Fibroblast of upper back skin (primary cell): ENCODE measurements around the gene GRN.
A peak's percentile ranks its signal among the peaks of the same experiment; 100 is the strongest.
"Not testable (repeated sequence)": the region's sequence is repeated elsewhere in the genome, so short reads cannot be mapped to it uniquely, and the experiment has no call there.

Experiments
- DNase-seq: peaks from one replicate; pipeline ENCODE4 v3.0.0-alpha.2; 2013

Gene GRN

DNA sequence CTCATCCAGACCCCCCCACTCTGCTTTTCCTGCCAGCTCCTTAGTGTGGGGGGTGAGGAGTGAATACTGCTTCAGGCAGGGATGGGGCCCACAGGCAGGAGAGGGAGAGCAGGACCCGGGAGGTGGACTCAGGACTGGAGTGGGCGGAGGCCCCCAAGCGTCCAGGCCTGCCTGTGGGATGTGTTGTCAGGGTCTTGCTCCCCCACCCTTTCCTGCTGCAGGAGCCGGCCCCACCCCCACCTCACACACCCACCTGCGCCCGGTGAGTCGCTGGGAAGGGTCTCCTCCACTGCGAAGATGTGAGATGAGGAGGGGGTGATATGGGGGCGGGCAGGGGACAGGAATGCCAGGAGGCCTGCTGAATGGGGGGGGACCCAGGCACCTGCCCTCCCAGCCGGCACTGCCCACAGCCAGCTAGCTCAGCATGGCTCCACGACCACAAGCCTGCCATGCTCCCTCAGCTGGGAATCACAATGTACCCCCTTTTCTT is 17.4 kb downstream of the GRN start:
- DNase-seq, result no peak

DNA sequence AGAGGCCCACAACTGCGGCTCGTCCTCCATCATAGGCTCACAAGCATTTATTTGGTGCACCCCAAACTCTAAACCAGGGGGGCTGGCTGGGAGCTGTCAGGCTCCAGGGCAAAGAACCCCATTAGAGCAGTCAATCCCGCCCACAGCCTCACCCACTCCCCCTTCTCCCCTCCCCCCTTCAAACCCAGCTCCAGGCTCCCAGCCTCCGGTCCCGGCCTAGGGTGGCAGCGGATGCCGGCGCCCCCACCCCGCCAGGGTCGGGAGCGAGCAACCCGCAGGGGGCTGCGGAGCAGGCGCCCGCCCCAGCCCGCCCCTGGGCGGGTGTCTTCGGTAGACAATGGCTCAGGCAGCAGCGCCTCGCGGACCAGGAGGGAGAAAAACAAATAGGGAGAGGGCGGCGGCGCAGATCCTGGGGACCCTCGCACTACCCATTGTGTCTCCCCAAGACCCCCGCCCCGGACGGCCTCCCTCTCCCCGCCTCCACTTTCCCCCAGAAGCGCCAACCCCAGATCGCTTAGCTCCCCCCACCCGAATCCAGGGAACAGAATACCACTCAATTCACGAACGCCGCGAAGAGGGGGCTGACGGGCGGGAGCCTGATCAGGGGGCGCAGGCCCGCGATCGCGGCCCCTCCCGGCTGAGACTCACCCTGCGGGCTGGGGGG is 18.0 kb downstream of the GRN start:
- no peak for DNase-seq

DNA sequence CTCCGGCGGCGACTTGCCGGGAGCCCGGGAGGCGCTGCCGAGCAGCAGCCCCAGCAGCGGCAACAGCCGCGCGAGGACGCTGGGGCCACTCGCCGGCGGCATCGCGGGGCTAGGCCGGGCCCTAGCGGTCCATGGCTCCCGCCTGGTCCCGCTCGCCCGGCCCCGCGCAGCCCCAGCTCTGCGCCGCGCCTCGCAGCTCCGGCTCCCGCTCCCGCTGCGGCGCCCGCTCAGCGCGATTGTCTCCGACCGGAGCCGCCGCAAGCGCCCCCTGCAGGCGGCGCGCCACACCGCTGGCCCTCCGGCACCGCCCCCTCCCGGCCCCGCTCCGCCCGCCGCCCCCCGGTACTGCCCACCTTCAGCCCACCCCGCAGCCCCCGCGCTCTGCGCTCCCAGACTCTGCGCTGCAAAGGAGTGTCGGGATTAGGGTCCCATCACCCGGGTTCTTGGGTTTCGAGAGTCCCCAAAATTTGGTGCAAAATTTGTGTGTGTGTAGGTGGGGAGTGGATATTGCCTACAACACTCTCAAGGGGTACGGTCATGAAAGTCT is 18.6 kb downstream of the GRN start, which contains the start of gene FAM171A2:
Gene FAM171A2, minus strand, starts transcription at position 241 of the 547 bp plus-strand sequence. Its CDS starts 139 bp downstream, at position 102.
- peak; percentile 49 for DNase-seq

DNA sequence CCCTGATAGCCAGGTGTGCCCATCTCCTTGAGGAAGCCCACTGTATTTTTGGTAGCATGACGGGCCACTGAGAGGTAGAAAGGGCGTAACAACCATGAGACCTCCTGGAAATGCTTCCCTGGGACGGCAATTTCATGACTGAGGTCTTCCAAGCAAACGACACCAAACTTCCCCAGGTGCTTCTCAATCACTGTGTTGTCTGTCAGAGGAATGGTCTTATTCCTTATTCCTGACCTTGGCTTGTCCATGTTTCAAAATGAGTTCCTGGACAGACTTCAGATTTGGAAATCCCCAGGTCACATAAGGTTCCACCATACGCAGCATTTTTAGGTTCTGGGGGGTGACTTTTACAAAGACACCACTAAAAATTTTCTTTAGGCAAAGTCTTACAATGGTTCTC is 19.9 kb downstream of the GRN start:
- not testable (repeated sequence) for DNase-seq

DNA sequence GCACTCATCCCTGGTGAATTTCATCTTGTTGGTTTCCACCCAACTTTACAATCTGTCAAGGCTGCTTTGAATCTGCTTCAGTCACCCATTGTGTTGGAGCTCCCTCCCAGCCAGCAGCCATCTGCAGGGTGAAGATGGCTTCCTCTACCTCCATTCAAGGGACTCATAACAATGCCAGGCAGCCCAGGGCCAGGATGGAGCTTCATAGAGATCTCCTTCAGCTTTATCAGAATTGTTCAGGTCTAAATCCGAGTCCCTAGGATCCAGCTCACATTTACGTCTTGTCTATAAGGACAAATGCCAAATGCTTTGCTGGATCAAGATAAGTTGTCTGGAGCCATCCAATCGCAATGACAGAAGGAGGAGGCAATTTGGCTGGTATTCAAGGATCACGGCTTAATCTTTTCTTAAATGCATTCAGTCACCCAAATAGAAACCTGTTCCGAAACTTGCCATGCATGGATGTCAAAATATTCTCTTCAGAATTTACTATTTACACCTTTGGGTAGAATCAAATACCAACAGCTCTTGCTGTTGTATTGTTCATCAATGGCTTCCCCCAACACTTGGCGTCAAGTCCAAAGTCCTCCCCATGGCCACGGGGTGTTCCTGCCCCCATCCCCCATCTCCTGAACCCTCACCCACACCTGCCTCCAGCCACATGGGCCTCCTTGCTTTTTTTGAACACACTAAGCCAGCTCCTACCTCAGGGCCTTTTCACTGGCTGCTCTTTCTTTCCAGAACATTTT is 22.3 kb downstream of the GRN start:
- no peak for DNase-seq

DNA sequence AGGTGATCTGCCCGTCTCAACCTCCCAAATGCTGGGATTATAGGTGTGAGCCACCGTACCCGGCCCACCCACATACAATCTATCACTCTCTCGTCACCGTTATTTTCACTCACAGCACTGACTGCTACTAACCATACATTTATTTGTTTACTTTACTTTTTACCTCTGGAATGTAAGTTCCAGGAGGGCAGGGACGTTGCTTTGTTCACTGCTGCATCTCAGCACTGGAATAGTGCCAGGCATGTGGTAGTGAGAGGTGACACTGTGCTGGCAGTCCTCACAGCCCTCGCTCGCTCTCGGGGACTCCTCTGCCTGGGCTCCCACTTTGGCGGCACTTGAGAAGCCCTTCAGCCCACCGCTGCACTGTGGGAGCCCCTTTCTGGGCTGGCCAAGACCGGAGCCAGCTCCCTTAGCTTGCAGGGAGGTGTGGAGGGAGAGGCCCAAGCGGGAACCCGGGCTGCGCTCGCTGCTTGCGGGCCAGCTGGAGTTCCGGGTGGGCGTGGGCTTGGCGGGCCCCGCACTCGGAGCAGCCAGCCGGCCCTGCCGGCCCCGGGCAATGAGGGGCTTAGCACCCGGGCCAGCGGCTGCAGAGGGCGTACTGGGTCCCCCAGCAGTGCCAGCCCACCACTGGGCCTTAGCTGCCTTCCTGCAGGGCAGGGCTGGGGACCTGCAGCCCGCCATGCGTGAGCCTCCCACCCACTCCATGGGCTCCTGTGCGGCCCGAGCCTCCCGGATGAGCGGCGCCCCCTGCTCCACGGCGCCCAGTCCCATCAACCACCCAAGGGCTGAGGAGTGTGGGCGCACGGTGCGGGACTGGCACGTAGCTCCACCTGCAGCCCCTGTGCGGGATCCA is 23.5 kb downstream of the GRN start:
- DNase-seq, result not testable (repeated sequence)

DNA sequence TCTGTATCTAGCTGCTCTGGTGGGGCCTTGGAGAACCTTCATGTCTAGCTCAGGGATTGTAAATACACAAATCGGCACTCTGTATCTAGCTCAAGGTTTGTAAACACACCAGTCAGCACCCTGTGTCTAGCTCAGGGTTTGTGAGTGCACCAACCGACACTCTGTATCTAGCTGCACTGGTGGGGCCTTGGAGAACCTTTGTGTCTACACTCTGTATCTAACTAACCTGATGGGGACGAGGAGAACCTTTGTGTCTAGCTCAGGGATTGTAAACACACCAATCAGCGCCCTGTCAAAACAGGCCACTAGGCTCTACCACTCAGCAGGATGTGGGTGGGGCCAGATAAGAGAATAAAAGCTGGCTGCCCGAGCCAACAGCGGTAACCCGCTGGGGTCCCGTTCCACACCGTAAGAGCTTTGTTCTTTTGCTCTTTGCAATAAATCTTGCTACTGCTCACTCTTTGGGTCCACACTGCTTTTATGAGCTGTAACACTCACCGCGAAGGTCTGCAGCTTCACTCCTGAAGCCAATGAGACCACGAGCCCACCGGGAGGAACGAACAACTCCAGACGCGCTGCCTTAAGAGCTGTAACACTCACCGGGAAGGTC is 24.4 kb downstream of the GRN start:
- DNase-seq, result not testable (repeated sequence)

DNA sequence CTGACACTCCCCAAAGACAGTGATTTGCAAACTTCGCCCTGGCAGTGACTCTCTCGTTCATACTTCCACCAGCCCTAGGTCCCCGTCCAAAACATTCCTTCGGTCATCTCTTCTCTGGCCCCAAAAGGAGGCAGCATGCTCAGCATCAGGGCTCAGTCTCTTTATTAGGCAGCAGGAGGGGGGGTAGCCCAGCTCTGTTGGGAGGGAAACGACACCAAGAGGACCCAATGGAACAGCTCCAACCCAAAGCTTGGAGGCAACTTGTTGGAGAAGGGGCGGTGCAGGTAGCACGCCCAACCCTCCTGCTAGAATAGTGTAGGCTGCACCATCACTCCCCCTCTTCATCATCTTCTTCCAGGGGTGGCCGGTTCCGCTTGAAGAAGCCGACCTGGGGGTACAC is 26.9 kb downstream of the GRN start:
- no peak for DNase-seq

DNA sequence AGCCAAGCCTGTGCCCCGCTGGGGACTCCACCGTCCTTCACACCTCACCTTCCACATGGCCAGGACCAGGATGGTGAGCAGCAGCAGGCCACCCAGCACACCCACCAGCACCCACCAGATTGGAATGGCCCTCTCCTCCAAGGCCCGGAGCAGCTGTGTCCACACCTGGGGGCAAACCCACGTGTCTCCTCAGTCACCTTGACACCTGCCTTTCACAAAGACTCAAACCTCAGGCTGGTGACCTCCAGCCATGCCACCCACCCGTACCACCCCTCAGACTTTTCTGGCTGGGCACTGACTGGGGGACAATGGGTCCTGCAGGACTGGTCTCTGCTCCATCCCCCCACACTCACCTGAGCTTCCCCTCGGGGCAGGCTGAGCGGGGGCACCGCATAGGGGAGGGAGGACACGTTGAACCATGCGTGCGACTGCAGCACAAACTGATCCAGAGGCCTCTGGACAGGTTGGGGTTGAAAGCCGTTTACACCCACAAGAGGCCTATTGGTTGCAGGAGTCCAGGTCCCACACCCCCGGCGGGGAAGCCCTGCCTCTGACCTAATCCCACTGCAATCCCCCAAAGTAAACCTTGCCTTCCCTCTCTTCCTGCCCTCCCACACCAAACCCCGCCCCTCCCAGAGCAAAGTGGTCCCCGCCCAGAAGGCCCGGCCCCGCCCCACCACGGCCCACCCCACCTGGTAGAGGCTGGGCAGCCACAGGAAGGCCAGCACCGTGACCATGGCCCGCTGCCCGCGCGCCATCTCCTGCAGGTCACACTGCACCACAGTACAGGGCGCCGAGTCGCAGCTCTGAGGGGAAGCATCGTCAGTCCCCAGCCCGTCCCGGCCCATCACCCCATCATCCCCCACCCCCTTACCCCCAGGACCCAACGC is 29.4 kb downstream of the GRN start:
- DNase-seq, result no peak

DNA sequence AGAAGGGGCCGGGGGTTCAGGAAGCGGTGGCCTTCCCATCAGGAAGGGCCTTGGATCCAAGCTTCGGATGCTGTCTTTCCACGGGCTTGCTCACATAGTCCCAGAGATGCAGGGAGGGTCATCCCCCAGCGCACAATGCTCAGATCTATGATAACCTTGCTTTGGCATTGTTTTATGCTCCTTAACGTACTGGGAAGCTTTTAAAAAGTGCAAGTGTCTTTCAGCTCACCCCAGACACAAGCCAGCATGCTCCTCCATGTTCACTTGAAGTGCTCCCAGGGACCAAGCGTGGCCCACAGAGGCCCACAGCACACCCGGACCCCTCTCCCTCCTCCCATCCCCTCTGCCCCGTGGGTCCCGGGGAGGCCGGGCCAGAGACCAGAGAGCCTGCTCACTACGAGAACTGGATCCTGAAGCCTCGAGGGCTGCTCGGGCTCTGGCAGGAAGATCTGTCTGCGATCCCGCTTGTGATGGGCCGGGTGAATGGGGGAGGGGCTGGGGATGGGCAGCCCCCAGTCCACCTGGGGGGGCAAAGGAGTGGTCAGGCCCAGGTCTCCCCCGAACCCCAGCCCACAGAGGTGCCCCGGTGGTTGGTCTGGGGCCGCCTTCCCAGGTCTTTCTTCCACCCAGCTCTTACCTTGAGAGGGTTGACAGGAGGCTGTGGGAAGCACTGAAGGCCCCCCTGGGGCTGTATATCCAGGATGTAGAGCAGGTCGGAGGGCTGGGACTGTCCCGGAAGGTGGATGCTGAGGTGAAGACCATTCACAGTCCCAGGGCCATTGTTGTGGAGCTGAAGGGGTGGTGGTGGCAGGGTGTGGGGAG is 30.3 kb downstream of the GRN start:
- no peak for DNase-seq

DNA sequence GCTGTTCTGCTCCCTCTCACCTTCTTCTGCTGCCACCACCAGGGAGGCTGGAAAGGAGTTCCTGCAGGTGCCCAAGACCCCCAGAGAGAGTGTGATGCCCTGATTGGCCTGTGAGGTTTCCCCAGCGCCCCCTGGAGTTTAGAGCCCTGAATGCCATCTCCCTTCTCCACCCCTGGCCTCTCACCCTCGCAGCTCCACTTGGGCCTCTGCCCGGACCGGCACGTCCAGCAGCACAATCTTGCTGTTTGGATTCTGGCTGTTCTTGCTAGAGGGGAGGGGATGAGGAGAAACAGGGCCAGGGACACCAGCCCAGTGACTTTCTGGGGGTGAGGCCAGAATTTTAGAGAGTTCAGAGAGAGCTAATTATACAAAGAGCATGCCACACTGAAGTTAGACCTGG is 31.0 kb downstream of the GRN start:
- peak; percentile 21 for DNase-seq

DNA sequence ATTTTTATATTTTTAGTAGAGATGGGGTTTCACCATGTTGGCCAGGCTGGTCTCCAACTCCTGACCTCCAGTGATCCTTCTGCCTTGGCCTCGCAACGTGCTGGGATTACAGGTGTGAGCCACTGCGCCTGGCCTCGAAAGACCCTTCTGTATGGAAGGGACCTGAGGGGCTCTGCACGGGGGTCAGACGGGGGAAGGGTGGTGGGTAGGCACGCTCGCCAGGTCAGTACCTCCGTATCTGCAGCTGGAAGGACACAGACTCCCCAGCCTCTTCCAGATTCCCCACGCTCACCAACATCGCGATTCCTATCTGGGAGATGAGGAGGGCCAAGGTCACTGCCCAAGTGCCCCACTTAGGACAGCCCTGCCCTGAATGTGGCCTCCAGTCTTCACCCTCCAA is 31.7 kb downstream of the GRN start:
- no peak for DNase-seq

DNA sequence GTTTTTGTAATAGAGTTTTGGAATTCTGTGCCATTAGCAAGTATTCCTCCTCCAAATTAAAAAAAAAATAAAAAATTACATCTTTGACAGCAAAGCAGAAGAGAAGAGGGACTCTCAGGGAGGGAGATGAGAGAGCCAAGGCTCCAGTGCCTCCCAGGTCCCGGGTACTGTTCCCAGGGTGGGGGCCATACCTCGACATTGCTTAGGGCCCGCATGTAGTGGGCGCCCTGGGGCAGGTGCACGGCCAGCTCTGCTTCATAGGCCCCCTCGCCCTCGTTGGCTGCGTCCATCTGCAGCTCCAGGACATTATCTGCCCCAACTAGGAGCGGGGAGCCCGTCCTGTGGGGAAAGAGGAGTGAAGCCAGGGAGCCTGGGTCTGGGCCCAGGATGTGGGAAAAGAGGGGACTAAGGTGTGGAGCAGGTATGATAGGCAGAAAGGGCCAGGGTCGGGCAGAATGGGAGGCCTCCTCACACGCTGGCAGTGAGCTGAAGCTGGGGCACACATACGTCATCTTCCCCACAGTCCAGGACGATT is 33.1 kb downstream of the GRN start:
- DNase-seq, result no peak

DNA sequence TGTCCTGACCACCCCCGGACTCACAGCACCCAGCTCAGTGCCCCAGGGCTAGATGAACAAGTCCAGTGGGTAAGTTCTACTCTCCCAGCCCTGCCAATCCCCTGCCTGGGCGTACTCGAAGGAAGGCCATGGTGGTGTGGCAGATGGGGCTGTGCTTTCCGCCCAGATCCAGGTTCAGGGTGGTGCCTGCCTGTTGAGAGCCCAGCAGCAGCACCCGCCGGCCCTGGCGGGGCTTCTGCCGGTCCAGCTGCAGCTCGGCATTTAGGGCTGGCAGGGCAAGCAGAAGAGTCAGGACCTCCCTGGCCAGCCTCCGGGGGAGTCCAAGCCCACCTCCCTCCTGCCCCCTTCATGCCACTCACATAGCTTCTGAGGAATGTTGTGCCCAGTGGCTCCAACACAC is 34.8 kb downstream of the GRN start:
- no peak for DNase-seq

DNA sequence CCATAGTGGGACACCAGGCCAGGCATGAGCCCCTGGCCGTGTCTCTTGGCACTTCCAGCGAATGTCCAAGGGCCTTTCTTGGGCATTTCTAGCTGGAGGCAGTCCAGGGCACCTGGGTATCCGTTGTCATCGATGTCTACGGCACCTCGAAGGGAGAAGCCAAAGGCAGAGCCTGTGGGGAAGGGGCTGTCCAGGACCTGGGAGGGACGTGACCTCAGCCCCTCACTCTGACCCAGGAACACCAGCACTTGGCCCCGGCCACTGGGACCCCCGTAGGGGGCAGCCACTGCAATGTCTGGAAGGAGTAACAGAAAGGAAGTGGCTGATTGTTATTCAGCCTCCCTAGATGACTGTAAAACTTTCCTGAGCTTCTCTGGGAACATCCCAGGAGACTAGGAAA is 35.7 kb downstream of the GRN start:
- DNase-seq, result no peak

DNA sequence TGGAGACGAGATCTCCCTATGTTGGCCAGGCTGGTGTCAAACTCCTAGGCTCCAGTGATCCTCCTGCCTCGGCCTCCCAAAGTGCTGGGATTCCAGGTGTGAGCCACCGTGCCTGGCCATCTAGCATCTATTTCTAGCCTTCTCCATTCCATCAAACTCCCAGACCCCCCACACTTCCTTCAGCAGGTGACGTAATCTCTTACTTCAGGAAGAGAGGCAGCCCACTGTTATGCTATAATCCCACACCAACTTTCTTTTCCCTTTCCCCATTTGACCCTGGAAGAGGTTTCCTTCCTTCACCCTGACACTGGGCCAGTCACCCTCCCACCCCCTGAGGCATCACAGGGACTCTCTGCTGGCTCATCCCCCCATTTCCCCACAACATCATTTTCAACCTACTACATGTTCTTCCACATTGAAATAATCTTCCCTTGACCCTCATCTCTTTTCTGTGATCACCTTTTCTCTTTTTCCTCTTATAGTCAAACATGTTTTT is 36.8 kb downstream of the GRN start:
- no peak for DNase-seq

DNA sequence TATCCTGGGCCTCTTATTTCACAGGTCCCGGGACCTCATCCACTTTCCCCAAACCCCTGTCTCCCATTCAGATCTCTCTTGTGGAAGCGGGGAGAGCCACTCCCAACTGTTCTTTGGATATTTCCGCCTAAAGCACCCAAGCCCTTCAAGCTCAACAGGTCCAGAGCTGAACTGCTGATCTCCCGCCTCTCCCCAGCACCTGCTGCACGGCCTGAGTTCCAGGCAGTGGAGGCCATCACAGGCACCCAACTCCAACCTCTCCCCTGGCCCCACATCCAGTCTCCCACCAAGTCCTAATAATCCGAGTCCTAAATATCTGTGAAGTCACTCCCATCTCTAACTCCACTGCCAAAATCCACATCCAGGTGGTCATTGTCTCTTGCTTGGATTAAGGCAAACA is 37.8 kb downstream of the GRN start:
- DNase-seq, result no peak

DNA sequence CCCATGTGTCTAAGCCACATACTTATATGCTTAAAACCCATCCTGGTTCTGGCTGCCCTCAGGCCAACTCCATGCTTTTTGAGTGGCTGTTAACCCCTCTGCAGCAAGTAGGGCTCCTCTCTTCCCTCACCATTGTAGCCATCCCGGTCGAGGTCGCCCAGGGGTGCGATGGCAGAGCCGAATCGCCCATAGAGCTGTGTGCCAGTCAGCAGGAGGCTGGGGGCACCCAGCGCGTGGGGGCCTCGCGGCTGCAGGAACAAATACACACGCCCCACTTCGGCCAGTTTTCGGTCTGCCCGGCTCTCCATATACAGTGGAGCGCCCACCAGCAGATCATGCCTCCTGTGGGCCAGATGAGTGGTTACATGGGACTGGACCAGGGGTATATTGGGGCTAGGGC is 38.3 kb downstream of the GRN start:
- no peak for DNase-seq

DNA sequence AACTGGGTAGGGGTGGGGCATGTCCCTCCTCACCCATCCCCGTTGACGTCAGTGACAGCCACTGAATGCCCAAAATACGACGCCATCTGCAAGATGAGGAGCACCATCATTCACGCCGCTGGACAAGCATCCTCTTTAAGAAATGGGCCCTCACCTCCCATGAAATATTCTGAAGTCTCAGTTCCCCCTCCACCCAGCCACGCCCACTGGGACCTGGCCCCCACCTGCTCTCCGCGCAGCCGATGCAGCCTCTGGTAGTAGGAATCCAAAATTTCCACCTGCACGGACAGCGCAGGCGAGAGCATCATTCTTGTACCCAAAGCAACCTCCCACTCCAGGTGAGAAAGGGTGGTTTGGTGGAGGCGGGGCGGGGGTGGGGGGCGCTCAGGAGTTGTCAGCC is 38.8 kb downstream of the GRN start:
- DNase-seq, result no peak

DNA sequence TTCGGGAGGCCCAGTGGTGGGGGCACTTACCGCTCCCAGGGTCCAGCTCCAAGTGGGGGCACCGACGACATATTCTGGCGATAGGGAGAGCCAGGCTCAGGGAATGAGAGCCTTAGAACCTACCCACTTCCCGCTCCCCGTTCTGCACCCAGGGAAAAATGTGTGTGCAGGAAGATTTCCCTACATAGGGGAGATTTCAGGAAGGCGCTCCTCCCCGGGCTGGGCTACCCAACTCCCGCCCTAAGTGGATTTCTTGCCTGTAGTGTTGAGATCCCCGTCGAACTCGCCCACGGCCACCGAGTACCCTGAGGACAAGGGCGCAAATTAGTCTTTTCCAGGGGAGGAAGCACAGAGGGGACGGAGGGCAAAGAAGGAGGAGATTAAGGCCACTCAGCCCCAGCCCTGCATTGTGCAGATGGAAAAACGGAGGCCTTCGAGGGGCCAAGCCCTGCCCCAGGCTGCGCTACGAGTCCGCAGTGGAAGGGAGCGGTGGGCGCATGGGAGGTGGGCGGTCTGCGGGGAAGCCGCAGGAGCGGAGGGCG is 39.2 kb downstream of the GRN start:
- no peak for DNase-seq
